Measurements from ENCODE around the gene AFF3.
A peak's percentile ranks its signal among the peaks of the same experiment; 100 is the strongest.

The AFF3 gene

DNA sequence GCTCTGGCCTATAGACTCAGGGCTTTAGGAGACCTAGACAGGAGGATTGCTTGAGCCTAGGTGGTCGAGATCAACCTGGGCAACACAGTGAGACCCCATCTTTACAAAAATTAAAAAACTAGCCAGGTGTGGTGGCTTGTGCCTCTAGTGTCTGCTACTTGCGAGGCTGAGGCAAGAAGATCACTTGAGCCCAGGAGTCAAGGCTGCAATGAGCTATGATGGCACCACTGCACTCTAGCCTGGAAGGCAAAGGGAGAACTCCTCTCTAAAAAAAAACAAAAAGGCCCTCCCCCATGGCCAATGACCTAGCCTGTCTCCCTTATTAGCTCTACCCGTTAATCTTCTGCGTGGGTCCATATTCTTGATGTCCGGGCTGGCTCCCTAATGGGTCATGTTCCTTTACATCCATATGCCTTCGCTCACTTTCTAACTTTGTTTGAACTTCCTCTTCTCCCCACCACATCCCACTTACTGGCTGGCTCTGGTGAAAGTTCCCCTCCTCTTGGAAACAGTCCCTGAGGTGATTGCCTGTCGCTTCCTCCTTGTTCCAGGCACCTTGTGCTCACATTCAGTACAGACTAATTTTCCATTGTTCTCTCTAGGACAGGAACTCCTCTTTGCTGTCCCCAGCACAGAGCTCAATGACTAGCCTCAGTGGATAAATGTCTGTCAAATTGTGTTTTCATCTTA, 103.0 kb downstream of the AFF3 start:
- no peak for DNase-seq

DNA sequence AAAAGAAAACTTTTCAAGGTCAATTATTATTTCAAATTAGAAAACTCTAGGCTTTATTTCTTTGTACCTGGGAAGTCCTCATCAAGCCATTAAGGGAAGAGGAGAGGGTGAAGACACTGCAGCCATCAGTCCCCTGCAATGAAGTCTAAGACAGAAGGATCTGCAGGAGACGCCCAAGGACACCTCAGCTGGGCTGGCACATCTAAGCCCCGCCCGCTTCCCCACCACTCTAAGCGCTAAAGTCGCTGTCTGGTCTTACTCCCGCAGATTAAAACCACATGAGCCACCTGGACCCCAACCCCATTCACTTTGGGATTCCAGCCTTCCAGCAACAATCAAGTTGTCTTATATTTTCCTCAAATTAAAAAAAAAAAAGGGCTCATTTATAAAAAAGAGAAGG, 104.4 kb downstream of the AFF3 start:
- no peak for DNase-seq

DNA sequence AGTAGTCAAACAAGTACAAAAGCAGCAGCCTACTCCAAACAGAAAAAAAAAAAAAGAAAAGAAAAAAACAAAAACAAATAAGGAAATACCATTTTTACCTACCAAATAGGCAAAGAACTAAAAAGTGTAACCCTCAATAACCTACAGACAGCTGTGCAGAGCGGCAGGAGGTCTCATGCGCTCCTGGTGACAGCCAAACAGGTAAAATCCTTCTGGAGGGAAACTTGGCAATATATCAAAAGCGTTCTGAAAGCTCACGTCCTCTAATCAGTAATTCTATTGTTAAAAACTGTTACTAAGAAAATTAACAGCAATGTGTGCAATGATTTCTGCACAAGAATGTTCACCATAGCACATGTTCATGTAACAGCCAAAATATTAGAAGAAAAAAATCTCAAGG, 105.6 kb downstream of the AFF3 start:
- no peak for DNase-seq

DNA sequence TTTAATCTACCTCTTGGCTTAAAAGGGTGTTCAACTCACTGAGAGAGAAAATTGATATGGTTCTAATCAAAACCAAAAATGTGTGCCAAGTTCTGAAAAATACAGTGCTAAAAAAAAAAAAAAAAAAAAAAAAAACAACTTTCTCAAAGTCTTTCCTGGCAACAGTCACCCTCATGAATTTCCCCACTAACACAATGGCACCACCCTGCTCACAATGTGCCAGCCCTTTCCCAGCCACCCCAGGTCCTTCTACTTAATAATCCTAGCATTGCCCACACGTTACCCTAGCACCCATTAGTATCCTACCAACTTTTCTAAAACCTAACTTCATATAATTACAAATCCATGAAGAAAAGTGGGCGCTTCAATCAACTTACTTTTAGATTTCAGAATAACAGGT, 106.4 kb downstream of the AFF3 start:
- DNase-seq, result no peak

DNA sequence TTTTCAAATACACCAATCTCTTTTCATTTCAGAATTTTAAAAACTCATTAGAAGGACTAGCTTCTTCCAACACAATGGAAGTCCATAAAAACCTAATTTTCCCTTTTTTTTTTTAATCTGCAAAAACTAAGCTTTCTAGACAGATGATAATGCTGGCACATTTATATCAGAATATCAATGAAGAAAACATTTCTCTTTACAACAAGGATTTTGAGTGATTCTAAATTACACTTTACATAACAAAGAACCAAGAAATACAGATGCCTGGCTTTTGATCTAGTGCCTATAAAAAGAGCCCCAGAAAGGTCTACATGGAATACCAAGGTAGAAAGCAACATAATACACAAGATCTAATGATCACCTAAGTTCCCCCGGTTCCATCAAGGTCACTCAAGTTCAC, 108.0 kb downstream of the AFF3 start:
- DNase-seq, result no peak

DNA sequence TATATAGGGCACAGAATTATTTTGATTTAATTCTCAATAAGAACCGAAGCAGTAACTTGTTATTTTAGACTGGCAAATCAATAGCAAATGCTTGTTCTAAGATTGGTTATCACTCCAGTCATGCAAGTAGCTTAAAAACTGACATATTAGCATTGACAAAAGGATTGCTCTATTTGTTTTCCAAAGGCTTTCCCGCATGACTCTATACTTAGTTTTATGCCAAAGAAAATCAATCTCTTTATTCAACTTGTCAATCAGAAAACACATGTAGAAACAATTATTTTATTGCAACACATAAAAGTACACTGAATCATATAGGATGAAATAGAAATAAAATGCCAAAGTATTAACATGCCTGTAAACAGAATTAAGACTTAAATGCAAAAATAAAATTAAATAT, 108.4 kb downstream of the AFF3 start:
- no peak for DNase-seq

DNA sequence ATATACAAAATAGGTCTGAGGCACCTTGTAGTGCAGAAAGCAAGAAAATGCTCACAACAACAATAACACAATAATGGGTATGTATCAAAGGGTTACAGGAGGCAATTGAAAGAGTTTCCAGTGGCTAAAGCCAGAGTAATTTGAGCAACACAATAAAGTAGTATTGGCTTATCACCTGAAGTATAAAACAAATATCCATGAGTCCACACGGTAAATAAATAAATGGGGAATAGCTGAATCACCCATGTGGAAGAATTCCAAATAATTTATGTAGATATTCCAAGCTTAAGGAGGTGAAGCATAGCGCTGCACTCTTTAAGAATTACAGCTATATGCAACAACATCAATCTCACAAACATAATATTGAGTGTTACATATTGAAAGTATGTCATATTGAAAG, 110.8 kb downstream of the AFF3 start:
- no peak for DNase-seq

DNA sequence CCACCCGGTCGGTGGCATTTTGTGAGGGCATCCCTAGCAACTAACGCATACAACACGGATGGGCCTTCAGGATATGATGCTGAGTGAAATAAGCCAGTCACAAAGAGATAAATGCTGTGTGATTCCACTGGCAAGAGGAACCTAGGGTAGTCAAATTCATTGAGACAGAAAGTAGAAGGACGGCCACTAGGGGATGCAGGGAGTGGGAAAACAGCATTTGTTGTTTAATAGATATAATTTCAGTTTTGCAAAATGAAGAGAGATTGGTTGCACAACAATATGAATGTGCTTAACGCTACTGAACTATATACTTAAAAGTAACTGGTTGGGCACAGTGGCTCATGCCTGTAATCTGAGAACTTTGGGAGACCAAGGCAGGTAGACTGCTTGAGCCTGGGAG, 112.9 kb downstream of the AFF3 start:
- DNase-seq, result no peak

DNA sequence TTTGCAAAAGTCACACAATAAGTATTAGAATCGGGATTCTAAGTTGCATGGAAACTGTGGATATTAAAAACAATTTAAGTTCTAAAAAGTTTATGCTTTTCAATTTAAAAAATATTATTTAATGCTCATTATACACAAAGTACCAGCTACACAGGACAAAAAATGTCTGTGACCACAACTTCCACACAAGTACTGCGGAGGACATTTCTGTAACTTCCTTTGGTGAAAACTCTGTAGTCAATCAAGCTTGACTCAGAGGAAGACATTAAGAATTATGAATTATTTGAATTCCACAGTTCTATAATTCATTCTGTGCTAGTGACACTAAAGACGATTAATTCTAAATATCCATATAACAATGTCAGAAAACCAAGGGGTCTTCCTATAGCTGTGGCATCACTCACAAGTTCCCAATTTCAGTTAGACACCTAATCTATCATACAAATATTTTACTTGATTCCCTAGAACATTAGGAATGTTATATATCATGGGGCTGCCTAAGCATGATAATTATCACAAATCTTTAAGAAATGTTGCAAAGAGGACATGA, 120.5 kb downstream of the AFF3 start:
- peak; percentile 66 for DNase-seq

DNA sequence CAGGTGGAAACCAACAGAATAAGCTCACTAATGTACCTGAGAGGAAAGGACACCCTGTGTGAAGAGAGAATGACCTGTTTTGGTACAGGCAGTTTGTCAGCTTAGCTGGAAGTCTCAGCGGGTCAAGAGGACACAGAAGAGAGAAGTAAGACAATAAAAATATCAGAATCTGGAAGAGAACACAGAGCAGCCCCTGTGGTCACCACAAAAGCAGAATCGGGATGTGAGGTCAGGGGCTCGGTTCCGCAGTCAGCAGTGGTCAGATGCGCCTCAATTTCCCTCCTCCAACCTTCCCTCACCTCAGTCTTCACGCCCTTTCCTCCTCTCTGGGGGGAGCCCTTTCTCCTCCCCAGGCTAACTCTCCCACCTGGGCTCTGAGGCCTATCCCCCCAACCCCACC, 122.9 kb downstream of the AFF3 start:
- DNase-seq, result no peak

DNA sequence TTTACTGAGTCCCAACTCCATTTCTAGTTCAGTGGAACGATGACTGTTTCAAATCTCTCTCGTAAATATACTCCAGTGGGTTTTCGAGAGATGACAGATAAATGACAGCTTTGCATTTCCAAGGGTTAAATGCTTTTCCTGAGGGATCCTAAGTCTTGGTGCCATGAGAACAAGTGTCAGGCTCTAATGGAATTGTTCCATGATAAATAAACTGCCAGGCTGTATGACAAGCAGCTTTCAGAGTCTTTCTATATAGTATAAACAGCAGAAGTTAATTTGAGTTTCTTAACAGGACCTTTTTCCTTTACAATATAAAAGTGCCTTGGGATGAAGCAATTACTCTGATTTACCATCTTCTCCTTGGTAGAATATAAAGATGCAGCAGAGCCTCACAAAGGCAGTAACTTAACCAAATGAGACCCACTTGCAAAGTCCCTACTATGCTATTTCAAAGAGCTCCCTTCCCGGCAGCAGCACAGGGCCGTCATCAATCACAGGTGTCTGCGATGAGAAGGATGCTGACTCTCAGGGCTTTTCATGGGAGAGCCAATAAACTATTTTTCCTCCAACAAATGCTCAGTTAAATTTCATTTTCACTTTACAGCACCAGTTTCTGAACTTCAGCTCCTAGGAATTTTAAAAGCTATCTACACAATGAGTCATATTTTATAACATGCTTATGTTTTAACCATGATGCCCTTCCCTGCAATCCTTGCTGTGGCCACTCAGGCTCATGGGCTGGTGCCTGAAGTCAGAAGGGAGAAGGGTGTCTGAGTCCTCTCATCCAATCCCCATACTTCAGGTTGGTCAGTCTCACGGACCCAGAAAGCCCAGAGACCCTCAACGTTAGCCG, 123.8 kb downstream of the AFF3 start:
- peak; percentile 91 for DNase-seq

DNA sequence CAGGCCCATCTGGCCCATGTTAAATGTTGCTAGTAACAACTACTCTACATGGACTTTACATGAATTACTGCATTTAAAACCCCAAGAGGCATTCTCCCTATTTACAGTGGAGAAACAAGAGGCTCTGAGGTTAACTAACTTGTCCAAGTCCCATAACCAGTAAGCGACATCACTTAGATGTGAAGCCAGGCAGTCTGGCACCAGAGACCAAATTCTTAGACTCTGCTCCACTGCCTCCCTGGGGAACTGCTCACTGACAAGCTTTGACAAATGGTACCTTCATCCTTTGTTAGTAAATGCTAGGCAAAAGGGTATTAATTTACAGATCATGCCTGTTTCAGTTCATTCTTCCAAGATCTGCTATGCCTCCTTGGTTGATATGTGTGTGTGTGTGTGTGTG, 124.8 kb downstream of the AFF3 start:
- peak; percentile 91 for DNase-seq

DNA sequence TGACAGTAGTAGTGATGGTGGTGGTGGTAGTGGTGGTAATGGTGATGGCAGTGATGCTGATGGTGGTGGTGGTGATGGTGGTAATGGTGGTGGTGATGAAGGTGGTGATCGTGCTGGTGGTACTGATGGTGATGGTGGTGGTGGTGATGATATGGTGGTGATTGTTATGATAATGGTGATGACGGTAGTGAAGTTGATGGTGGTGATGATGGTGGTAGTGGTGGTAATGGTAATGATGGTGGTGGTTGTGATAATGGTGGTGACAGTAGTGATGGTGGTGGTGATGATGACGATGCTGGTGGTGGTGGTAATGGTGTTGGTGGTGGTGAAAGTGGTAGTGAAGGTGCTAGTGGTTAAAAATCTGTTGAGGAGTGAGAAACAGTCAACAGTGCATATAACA, 125.6 kb downstream of the AFF3 start:
- no peak for DNase-seq

DNA sequence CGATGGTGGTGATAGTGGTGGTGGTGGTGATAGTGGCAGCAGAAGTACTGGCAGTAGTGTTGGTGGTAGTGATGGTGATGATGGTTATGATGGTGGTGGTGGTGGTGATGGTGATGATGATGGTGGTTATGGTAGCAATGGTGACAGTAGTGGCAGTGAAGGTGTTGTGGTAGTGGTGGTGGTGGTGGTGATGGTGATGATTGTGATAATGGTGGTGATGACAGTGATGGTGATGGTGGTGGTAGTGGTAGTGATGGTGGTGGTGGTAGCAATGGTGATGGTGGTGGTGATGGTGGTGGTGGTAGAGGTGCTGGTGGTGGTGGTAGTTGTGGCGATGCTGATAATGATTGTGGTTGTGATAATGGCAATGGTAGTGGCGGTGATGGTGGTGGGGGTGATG, 126.5 kb downstream of the AFF3 start:
- no peak for DNase-seq

DNA sequence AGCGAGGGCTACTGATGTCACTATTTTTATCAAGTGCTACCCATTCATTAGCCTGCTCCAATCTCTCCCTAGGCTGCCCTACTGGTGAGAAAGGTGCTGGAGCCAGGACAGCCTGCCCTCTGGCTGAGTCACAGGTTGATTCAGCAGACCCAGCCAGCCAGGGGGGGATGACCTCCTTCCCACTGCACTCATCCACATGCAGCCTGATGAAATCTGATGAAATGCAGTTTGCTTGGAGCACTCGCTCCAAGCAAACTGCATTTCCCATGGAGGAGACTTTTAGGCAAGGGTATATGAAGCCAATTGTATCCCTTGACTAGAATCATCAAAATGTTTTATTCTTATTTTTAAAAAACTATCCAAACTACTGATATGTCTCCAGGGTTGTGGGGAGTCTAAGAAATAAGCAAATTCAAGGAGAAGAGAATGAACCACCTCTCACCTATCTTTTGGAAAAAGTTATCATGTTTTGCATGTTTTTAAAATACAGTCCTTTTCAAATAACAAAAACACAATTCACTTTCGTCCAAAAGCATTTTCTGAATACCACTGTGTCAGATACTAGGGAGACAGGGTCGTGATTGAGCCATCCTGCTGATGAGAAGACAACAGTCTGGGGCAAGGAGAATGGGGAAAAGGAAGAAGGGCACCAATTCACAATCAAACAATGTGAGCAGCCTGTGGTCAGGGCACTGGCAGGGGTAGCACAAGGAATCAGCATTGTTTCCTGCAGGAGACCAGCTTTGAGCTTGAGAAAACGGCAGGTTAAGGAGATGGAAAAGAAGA, 128.3 kb downstream of the AFF3 start:
- peak; percentile 99 for DNase-seq

DNA sequence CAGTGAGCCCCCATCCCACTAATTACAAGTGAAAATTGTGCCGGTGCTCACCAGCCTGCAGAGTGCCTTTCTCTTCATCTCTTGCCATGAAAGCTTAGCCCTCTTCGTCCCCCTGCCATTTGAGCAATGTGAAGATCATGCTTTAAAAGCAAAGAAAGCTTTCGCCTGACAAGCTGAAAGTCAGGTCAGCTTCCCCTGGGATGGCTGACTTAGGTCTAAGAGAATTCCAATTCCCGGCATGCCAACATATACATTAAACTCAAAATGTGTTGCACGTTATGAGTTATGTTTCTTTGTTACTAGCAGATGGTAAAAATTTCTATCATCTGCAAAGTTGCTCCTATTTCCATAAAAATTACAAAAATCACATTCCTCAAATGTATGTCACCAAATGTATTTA, 129.8 kb downstream of the AFF3 start:
- peak; percentile 94 for DNase-seq

DNA sequence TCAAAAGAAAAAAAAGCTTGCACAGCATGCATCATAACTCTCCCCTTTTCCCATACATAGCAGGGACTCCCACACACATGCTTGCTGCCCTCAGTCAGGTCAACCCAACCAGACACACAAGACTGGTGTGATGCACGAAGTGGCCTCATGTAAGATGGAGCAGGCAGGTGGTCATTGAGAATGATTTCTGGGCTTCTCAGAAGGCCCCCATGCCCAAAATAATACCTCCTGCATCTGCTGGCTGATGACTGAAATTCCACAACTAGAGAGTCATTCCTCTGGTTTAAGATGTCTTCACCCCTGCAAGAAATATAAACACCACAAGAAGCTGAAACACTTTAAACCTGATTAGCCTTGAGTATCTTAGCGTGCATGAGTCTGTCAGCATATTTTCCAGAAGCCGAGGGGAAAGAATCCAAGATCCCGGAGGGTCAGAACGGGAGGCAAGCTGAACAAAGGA, 131.1 kb downstream of the AFF3 start:
- peak; percentile 98 for DNase-seq

DNA sequence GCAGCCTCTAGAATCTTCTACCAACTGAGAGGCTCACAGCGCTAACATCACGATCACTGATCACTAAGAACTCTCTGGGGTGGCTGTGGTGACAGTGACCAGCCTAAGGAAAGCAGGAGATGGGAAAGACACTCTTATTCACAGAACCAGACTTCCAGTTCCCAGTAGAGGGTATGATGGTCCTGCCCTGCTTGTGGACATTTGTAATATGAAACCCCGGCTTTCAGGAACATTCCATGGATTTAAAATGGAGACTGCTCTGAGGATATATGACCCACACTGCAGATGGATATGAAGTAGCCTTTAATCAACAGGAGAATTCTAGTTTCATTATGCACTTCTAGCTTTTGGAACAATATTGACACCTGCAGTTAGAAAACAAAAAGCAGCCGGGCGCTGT, 131.8 kb downstream of the AFF3 start:
- DNase-seq, result peak; percentile 51

DNA sequence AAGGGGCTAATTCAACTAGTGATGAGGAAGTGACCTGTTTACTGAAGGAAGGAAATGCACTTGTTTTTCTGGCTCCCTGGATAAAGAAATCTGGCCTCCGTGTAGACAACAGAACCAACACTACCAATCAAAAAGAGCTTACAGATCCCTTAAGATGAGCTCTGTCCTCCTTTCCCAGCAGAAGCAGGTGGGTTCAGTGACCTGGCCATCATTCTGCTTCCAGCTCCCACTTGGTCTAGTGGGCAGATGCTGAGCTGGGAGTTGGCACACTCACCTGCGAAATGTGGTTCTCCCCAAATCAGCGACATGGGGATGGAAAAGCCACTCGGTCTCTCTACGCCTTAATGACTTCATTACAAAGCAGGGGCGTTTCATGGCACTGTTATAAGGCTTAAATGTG, 132.6 kb downstream of the AFF3 start:
- DNase-seq, result no peak

DNA sequence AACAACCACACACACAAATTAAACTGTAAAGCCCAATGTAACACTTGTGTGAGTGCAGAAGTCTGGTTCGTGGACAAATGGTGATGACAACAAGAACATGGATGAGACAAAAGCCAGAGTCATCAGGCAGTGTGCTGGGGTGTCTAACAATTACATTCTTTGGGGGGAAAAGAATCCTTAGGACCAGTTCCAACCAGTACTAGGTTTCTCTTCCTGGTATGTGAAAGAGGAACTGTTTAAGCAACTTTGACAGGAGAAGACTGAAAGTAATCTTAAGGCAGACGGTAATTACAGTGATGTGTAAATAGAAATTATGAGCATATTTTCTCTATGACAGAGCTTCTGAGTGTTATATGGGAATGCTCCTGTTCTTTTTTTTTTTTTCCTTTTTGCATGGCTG, 133.4 kb downstream of the AFF3 start:
- DNase-seq, result peak; percentile 80

DNA sequence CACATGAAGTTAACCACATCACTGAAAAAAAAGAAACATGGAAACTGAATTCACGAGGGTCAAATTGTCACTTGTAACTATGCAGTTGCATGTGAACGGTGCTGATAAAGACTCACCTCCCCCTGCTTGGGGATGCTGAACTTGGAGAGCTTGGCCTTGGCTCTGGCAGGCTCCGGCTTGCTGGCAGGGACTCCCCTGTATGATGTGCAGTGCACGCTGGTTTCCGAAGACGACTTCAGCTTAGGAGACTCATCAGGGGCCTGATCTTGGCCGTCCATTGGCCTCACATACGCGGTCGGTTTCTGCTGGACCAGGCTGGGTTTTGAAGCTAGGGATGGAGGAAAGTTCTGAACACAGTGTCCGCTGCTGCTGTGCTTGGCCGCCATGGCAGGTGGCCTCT, 135.9 kb downstream of the AFF3 start:
- no peak for DNase-seq

DNA sequence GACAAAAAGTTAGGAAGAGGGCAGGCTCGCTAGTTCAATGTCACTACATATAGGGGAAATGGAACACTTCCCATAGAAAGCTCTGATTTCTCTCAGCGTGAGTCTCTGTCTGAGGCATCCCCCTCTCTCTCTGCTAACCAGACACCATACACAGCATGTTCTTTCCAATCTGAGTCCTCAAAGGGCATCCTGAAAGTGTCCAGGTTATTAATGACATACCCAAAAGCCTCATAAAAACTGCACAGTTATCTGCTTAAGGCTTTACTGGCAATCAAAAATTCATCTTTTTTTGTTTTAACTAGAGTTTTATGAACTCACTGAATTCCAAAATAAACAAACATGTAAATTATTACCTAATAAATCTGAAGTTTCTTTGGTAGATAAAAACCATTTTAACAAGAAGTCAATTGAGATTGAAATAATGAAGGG, 137.4 kb downstream of the AFF3 start:
- DNase-seq, result no peak

DNA sequence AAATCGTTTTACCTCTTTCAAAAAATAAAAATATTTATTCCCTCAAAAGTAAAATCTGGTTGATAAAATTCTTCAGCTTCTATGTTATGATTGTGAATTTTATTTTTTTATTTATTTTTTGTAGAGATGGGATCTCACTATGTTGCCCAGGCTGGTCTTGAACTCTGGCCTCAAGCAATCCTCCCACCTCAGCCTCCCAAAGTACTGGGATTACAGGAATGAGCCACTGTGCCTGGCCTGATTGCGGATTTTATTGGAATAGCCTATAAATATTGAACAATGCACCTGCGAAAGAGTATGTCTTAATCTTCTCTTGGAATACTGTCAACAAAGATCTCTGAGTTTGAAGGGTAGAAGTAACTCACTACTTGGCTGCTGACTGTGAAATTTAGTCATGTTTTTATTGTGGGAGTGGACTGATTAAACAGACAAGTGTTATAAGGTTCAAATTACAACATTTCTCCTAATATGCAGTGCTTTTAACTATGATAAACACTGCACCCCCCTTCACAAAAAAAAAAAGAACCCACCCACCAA, 138.0 kb downstream of the AFF3 start:
- DNase-seq, result no peak
